GM19372 (cell line): ENCODE measurements around the gene IFNL1.
"Not testable (repeated sequence)": the region's sequence is repeated elsewhere in the genome, so short reads cannot be mapped to it uniquely, and the experiment has no call there.

Experiments used
- ATAC-seq: cut with Tn5 transposase; IDR thresholded peaks from one replicate; pipeline ENCODE4 v1.9.1; 2021; ENCODE audit warnings: mild to moderate bottlenecking, low read depth, moderate library complexity; ENCODE audit not compliant: unreplicated experiment

IFNL1 gene

GRCh38 chr19:39296055-39296645, at the start of gene IFNL1:
Gene IFNL1, plus strand, starts transcription at chr19:39296407. Its CDS starts 15 bp downstream, at chr19:39296422.
- ATAC-seq: no peak

GRCh38 chr19:39246951-39247669, 49.1 kb upstream of the IFNL1 start:
- no peak for ATAC-seq

DNA sequence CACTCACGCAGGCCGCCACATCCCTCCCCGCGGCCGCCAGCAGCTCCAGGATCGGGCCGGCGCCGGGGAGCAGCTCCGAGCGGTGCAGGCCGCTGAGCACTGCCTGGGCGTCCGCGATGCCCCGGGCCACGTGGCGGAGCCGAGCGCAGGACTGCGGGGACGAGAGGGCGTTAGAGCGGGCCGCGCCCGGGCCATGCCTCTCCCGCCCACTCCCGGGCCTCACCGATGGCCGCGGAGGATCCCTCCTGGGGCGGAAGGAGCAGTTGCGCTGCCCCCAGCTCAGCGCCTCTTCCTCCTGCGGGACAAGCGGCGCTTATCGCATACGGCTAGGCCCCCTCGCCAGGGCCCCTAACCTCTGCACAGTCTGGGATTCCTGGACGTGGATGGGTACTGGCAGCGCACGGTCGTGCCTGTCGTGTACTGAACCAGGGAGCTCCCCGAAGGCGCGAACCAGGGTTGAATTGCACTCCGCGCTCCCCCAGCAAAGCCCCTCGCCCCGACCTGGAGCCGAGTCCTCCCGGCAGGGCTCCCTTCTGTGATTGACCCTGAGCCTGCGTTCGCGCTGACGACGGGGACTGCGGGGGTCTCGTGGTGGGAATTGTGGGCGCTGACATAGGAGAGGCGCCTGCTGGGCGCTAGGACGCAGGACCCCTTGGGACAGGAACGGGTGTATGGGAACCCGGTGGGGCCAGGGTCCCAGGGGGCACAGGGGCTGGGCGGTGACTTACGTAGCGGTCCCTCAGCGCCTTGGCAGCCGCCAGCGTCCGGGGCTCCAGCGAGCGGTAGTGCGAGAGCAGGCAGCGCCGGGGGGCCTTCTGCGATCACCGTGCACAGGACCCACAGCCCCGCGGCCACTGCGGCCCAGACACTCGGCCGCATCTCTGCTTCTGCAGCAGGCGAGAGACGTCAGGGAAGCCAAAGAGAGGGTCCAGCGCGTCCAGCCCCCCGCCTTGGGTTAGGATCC, 48.2 kb upstream of the IFNL1 start:
- ATAC-seq: no peak

GRCh38 chr19:39248806-39249205, 47.4 kb upstream of the IFNL1 start, which contains the start of gene IFNL4:
Gene IFNL4, minus strand, starts transcription at chr19:39248856.
- no peak for ATAC-seq

GRCh38 chr19:39251081-39251480, 45.1 kb upstream of the IFNL1 start:
- ATAC-seq: no peak

DNA sequence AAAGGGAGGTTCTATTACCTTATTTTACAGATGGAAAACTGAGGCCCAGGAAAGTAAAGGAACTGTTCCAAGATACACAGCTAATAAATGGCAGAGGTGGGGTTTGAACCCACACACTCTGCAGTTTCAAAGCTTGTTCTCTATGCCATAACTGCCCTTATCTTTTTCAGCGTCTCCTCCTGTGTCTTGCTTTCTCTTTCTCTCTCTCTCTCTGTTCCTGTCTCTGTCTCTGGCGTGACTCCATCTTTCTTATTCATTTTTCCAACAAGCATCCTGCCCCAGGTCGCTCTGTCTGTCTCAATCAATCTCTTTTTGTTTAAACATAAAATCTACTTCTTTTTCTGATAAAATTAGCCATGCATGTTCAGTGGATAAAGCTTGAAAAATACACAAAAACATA, 44.4 kb upstream of the IFNL1 start:
- ATAC-seq: no peak

DNA sequence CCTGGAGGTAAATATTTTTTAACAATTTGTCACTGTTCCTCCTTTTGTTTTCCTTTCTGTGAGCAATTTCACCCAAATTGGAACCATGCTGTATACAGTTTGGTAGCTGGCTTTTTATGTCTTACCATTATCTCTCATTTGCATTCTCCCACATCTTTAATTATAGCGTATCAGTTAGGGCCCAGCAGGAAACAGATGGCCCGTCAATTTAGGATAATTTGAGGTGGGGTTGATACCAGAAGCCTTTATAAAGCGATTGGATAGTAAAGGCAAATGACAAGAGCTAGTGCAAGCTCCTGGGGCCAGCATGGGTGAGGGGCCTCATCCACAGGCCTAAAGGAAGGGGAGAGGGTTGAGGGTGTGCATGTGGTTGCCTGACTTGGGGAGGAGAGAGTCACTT, 43.7 kb upstream of the IFNL1 start:
- ATAC-seq: no peak

GRCh38 chr19:39253374-39254149, 42.6 kb upstream of the IFNL1 start:
- ATAC-seq: no peak

GRCh38 chr19:39254531-39255345, 41.5 kb upstream of the IFNL1 start:
- no peak for ATAC-seq

DNA sequence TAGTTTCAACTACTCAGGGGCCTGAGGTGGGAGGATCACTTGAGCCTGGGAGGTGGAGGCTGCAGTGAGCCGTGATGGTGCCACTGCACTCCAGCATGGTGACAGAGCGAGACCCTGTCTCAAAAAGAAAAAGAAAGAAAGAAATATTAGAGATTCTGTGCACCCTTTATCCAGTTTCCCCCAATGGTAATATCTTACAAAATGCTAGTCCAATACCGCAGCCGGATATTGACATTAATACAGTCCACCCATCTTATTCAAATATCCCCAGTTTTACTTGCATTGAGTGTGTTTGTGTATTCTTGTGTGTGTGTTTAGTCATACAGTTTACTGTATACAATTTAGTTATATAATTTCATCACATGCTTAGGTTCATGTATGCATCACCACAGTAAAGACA, 39.0 kb upstream of the IFNL1 start:
- ATAC-seq: no peak

GRCh38 chr19:39261704-39262103, 34.5 kb upstream of the IFNL1 start:
- ATAC-seq: no peak

DNA sequence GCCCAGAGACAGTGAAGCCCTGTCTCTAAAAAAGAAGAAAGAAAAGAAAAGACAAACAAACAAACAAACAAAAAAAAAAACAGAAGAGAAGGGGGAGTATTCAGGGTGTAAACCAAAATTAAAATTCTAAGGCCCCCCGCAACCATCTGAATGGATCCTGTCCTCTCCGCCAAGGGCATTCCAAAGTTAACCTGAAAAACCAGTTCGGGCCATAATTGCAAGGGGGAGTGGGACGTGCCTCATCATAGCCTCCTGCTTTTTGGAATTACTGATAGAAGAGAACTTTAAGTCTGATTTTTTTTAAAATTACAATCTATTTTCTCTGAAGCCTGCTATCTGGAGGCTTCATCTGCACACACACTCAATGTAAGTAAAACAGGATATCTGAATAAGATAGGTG, 33.7 kb upstream of the IFNL1 start:
- no peak for ATAC-seq

DNA sequence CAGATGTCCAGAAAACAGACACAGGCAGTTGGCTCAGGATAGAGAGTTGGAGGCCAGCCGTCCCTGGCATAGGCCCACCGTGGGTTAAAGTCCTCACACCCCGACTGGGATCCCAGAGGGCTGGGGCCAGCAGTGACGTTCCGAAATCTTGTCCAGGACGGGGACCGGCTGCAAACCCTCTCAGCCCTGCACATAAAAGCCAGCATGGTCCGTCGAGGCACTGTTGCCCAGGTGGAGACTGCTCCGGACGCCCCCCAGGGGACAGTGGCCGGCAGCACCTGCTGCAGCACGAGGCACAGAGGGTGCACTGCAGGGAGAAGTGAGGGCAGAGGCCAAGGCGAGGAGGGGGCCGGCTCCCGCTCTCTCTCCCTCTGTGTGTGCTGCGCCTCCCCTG, 32.3 kb upstream of the IFNL1 start:
- ATAC-seq: no peak

DNA sequence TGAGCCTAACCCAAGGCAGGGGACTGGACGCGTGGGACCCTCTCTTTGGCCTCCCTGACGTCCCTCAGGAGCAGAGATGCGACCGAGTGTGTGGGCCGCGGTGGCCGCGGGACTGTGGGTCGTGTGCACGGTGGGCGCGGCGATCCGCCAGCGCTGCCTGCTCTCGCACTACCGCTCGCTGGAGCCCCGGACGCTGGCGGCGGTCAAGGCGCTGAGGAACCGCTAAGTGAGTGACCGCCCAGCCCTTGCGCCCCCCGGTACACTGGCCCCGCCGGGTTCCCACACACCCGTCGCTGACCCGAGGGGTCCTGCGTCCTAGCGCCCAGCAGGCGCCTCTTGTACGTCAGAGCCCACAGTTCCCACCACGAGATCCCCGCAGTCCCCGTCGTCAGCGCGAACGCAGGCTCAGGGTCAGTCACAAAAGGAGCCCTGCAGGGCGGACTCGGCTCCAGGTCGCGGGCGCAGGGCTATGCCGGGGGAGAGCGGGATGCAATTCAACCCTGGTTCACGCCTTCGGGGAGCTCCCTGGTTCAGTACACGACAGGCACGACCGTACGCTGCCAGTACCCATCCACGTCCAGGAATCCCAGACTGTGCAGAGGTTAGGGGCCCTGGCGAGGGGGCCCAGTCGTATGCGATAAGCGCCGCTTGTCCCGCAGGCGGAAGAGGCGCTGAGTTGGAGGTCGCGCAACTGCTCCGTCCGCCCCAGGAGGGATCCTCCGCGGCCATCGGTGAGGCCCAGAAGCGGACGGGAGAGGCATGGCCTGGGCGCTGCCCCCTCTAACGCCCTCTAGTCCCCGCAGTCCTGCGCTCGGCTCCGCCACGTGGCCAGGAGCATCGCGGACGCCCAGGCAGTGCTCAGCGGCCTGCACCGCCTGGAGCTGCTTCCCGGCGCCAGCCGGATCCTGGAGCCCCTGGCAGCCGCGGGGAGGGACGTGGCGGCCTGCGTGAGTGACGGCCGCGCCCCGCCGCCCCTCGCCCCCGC, 31.6 kb upstream of the IFNL1 start:
- no peak for ATAC-seq

DNA sequence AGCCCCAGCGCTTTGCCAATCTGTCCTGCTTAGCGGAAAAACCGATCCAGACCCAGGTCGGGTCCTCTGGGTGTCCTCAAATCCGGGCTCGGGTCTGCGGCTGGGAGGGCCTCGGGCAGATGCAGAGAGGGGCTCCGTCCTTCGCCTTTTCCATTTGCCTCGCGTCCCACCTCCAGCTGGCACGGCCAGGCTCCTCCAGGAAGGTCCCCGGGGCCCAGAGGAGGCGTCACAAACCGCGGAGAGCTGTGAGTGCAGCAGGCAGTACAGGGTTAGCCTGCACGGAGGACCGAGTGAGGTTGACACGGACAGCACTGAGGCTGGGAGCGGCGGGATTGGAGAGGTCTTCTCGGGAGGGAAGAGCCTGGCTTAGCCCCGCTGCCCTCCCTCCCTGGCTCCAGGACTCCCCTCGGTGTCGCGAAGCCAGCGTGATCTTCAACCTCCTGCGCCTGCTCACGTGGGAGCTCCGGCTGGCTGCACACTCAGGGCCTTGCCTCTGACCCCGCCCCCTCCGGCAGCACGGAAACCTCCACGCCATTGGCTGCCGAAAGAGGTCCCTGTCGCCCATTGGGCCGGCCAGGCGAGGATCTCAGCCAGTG, 30.8 kb upstream of the IFNL1 start:
- ATAC-seq: no peak

DNA sequence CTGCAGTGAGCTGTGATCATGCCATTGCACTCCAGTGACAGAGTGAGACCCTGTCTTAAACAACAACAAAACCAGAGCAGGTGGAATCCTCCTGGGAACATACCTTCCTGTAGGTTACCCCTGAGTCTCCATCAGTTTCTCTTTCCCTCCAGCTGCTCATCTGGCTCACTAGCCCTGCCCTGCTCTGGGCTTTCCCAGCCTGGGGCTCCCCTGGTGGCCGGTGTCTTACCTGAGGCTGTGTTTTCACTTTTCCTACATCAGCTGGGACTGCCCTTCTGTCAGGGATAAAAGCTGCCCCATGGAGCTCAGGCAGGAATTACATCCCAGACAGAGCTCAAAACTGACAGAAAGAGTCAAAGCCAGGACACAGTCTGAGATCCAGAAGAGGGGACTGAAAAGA, 28.1 kb upstream of the IFNL1 start, which contains the start of gene IFNL2:
IFNL2 (plus strand) TSS at position 312 of the 400 bp plus-strand sequence. CDS start 173 bp downstream, outside the sequence.
- not testable (repeated sequence) for ATAC-seq

- not testable (repeated sequence) for ATAC-seq
These were observed 27.5 kb upstream of the IFNL1 start for GRCh38 chr19:39268531-39269223.
